Measurements from ENCODE around the gene RGS6.

Gene RGS6

DNA sequence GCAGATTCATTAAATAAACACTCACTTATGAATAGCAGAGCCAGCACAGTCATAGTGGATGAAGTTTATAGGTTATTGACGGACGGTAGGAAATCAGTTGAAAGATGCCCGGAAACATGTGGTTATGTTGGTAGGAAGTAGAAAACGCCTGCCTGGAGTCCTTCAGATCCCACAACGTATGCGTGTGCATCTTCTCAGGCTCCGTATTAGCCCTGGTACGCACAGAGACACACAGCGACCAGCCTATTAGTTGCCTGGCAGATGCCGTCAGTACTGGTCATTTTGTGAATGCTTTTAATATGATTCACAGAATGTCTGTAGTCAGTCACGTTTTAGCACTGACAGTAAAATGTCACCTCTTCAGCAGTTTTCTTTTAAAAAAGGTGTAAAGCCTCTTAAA, 196.4 kb downstream of the RGS6 start:
- Histone ChIP-seq H3K4me3 (ENCODE audit: low read length) (no peak overlapping the region), H3K27ac (ENCODE audit: low read length) (no peak overlapping the region), H3K27me3 (ENCODE audit: insufficient read depth, low read length) (no peaks in the 10 kb centered on the region), H3K4me1 (ENCODE audit: insufficient read depth, low read length) (no peaks in the 10 kb centered on the region), H3K9ac (ENCODE audit: low read depth, low read length) (no peak overlapping the region), H3K9me3 (ENCODE audit: insufficient read depth, low read depth, low read length) (no peaks in the 10 kb centered on the region), H3K36me3 (ENCODE audit: insufficient read depth, low read depth, low read length) (no peaks in the 10 kb centered on the region)

DNA sequence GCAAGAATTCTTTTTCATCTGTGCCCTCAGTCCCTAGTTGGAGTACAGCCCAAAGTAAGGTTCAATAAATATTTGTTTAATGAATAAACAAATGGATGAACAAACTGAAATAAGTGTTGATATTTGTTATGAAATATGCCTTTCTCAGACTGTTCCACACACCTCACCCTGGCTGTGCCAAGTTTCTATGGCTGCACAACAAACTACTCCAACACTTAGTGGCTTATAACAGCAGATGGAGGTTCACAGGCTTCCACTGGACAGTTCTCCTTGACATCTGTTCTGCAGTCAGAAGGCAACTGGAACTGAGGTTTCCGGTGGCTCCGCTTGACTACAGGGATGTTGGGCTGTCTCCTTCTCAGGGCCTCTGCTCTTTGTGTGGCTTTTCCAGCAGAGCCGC, 197.1 kb downstream of the RGS6 start:
- H3K4me1 ChIP-seq (ENCODE audit: insufficient read depth, low read length), result no peaks in the 10 kb centered on the region
- H3K9me3 ChIP-seq (ENCODE audit: insufficient read depth, low read depth, low read length), result no peaks in the 10 kb centered on the region
- no peak overlapping the region for H3K9ac ChIP-seq (ENCODE audit: low read depth, low read length)
- H3K27ac ChIP-seq (ENCODE audit: low read length), result no peak overlapping the region
- no peaks in the 10 kb centered on the region for H3K27me3 ChIP-seq (ENCODE audit: insufficient read depth, low read length)
- H3K36me3 ChIP-seq (ENCODE audit: insufficient read depth, low read depth, low read length), result no peaks in the 10 kb centered on the region
- no peak overlapping the region for H3K4me3 ChIP-seq (ENCODE audit: low read length)

DNA sequence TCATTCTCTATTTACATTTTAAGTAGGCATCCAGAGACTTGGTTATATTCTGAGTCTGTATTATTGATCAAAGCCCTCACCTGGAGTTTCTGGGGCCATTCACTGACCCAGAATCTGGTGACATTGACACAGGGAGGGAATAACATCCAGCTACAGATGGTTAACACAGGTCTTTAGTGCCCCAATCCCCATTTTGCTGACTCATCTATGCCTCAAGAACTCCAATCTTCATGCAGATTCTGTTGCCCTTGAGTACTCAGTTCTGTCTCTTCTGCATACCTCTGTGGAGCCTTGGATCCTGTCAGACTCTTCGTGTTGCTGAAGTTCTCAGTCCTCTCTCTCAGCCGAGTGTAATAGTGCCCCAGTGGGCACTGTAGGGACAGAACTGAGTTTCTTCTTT, 208.9 kb downstream of the RGS6 start:
- Histone ChIP-seq H3K27ac (ENCODE audit: low read length) (no peak overlapping the region), H3K9ac (ENCODE audit: low read depth, low read length) (no peak overlapping the region), H3K9me3 (ENCODE audit: insufficient read depth, low read depth, low read length) (no peaks in the 10 kb centered on the region; the same call in 1 of the 2 replicates), H3K4me3 (ENCODE audit: low read length) (no peak overlapping the region), H3K4me1 (ENCODE audit: insufficient read depth, low read length) (no peaks in the 10 kb centered on the region), H3K36me3 (ENCODE audit: insufficient read depth, low read depth, low read length) (no peaks in the 10 kb centered on the region), H3K27me3 (ENCODE audit: insufficient read depth, low read length) (no peaks in the 10 kb centered on the region)

DNA sequence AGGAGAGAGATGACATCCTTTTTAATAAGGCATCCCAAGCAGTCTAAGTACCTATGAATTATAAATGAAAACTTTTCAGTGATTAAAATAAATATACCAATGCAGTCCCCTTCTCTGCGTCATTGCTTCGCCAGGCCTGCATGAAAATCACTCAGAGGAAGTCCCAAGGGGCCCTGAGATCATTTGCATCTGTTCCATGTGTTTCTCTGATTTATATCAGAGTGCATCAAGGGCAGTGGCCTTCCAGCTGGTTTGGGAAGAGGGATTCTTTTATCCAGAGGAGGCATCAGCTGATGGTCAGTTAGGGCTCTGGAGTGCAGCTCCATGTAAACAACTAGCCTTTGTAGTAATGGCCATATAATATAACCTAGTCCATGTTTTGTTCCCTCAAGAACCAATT, 210.1 kb downstream of the RGS6 start:
- Histone ChIP-seq H3K36me3 (ENCODE audit: insufficient read depth, low read depth, low read length) (no peaks in the 10 kb centered on the region), H3K27me3 (ENCODE audit: insufficient read depth, low read length) (no peaks in the 10 kb centered on the region), H3K4me1 (ENCODE audit: insufficient read depth, low read length) (no peaks in the 10 kb centered on the region), H3K9ac (ENCODE audit: low read depth, low read length) (no peak overlapping the region), H3K9me3 (ENCODE audit: insufficient read depth, low read depth, low read length) (no peaks in the 10 kb centered on the region; the same call in 1 of the 2 replicates), H3K27ac (ENCODE audit: low read length) (no peak overlapping the region), H3K4me3 (ENCODE audit: low read length) (no peak overlapping the region)

DNA sequence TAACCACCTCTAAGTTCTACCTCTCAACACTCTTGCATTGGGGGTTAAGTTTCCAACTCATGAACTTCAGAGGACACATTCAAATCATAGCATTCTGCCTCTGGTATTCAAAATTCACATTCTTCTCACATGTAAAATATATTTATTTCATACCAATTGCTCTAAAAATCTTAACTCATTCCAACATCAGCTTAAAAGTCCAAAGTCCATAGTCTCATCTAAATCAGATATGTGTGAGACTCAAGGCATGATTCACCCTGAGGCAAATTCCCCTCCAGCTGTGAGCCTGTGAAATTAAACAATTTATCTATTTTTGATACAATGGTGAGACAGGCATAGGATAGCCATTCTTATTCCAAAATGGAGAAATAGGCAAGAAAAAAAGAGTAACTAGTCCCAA, 214.0 kb downstream of the RGS6 start:
- Histone ChIP-seq H3K27ac (ENCODE audit: low read length) (no peak overlapping the region), H3K9me3 (ENCODE audit: insufficient read depth, low read depth, low read length) (no peaks in the 10 kb centered on the region), H3K36me3 (ENCODE audit: insufficient read depth, low read depth, low read length) (no peaks in the 10 kb centered on the region), H3K4me1 (ENCODE audit: insufficient read depth, low read length) (no peaks in the 10 kb centered on the region), H3K27me3 (ENCODE audit: insufficient read depth, low read length) (no peaks in the 10 kb centered on the region), H3K4me3 (ENCODE audit: low read length) (no peak overlapping the region), H3K9ac (ENCODE audit: low read depth, low read length) (no peak overlapping the region)

DNA sequence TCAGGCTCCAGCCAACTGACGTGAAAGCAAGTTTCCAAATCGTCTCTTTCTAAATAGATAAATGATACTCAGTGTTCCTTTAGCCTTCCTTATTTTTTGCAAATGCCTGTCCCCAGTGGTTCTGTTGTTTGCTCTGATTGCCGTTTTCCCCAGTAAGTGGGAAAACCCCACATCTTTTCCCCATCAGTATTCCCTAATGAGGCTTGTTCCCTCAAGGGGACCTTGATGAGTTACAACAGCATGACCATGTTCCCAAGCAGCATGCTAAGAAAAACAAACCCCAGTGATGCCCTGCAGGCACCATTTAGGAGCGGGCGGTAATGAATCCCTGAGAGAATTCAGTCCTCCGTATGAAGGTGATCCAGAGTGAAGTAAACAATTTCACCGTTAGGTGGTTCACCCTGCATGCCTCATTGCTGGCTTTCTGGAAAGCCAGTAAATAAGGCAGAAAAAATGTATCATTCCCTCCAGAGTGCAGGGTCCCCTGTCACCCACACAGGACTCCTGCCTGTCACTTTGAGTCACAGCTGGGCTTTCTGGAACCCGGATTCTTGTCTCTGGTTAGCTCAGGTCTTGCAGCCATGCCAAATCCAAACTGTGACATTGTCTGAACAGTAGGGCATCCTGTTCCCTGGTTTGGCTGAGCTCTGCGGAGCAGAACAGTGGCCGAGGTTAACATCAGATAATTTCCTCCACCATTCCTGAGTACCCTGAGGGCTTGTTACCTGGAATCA, 222.6 kb downstream of the RGS6 start:
- no peak overlapping the region for H3K4me3 ChIP-seq (ENCODE audit: low read length)
- no peaks in the 10 kb centered on the region for H3K27me3 ChIP-seq (ENCODE audit: insufficient read depth, low read length)
- peaks cover 8% of the 10 kb centered on the region; the same call in 1 of the 2 replicates for H3K9me3 ChIP-seq (ENCODE audit: insufficient read depth, low read depth, low read length)
- H3K27ac ChIP-seq (ENCODE audit: low read length), result no peak overlapping the region
- H3K36me3 ChIP-seq (ENCODE audit: insufficient read depth, low read depth, low read length), result no peaks in the 10 kb centered on the region
- no peaks in the 10 kb centered on the region; the same call in 1 of the 2 replicates for H3K4me1 ChIP-seq (ENCODE audit: insufficient read depth, low read length)
- H3K9ac ChIP-seq (ENCODE audit: low read depth, low read length), result no peak overlapping the region

DNA sequence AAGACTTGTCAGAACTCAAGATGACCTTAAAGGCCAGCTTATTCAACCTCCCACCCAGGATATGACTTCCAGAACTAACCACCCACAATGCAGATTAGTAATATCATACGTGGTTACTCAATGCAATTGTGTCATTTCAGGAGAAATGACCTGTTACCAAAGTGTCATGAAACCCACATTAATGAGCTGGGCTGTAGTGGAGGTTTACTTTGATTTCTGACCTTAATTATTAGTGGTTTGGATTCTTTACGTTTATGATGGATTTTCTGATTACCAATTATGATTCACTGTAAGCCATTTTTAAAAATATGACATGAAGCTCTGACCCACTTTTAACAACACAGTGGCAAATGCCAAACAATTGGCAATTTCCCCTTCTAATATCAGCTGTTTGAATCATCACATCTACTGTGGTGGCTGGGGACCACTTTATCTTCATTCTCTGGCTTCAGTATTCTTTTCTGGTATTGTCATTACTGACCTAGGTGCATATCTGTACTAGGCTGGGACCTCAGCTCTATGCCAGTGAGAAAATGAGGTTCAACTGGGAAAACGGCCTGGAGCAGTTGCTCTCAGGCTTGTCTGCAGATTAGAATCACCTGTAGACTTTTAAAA, 223.3 kb downstream of the RGS6 start:
- Histone ChIP-seq H3K27ac (ENCODE audit: low read length) (no peak overlapping the region), H3K36me3 (ENCODE audit: insufficient read depth, low read depth, low read length) (no peaks in the 10 kb centered on the region), H3K27me3 (ENCODE audit: insufficient read depth, low read length) (no peaks in the 10 kb centered on the region), H3K4me1 (ENCODE audit: insufficient read depth, low read length) (no peaks in the 10 kb centered on the region; the same call in 1 of the 2 replicates), H3K9ac (ENCODE audit: low read depth, low read length) (no peak overlapping the region), H3K9me3 (ENCODE audit: insufficient read depth, low read depth, low read length) (peaks cover 8% of the 10 kb centered on the region; the same call in 1 of the 2 replicates), H3K4me3 (ENCODE audit: low read length) (no peak overlapping the region)

DNA sequence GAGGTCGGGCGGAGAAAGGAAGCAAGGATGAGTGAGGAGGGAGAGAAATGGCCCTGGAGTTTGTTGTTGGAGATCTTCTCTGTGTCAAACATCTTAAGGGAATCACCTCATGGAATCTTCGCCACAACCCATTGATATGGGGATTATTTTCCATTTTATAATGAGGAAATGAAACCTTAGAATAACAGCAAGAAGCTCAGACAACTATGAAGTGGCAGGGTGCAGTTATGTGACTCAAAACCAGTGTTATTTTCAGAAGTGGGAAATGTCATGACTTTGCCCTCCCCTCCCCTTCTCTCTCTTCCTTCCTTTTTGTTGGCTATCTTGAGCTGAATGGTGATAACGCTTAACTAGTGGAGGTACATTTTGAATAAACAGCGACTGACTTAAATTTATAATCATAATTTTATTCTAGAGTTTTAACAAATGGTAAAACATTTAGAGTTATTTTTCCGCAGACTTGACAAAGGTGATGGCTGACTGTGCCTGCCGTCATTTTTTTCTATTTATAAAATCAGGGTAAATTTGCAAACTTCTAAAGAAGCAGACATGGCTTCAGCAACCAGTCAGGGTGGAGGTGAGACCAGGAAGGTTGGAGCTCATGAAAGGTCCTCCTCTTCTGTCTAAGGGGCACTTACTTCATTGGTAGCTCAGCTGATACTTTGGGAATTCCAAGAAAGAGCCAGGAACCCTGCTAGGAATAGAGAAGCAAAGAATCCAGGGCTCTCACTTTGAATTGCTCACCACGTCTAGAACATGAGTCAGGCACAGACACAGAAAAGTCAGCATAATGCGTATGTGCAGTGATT, 232.4 kb downstream of the RGS6 start:
- H3K27ac ChIP-seq (ENCODE audit: low read length), result no peak overlapping the region
- H3K36me3 ChIP-seq (ENCODE audit: insufficient read depth, low read depth, low read length), result no peaks in the 10 kb centered on the region
- H3K4me3 ChIP-seq (ENCODE audit: low read length), result no peak overlapping the region
- peaks cover 5% of the 10 kb centered on the region; the same call in 1 of the 2 replicates for H3K4me1 ChIP-seq (ENCODE audit: insufficient read depth, low read length)
- H3K9ac ChIP-seq (ENCODE audit: low read depth, low read length), result no peak overlapping the region
- H3K27me3 ChIP-seq (ENCODE audit: insufficient read depth, low read length), result no peaks in the 10 kb centered on the region
- H3K9me3 ChIP-seq (ENCODE audit: insufficient read depth, low read depth, low read length), result no peaks in the 10 kb centered on the region

DNA sequence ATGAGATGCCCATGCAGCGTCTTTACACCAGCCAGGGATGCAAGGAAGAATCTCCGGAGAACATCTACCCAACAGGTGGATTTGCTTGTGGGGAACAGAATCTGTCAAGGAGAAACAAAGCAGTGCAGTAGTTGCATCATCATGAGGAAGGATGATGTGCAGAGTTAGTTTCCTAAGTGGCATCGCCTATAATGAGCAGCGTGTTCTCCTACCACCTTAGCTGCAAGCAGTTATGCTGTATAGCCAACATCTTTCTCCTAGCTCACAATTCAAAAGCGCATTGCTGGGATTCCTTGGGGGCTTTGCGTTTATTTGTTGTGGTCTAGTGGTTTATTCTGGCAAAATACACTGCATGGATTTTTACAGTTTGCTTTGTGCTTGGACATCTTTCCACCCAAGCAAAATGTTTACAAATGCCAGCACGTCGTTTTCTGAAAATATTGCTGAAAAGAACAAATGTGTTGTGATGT, 233.0 kb downstream of the RGS6 start:
- Histone ChIP-seq H3K36me3 (ENCODE audit: insufficient read depth, low read depth, low read length) (no peaks in the 10 kb centered on the region), H3K4me3 (ENCODE audit: low read length) (no peak overlapping the region), H3K9me3 (ENCODE audit: insufficient read depth, low read depth, low read length) (no peaks in the 10 kb centered on the region), H3K27me3 (ENCODE audit: insufficient read depth, low read length) (no peaks in the 10 kb centered on the region), H3K27ac (ENCODE audit: low read length) (no peak overlapping the region), H3K4me1 (ENCODE audit: insufficient read depth, low read length) (peaks cover 5% of the 10 kb centered on the region; the same call in 1 of the 2 replicates), H3K9ac (ENCODE audit: low read depth, low read length) (no peak overlapping the region)

DNA sequence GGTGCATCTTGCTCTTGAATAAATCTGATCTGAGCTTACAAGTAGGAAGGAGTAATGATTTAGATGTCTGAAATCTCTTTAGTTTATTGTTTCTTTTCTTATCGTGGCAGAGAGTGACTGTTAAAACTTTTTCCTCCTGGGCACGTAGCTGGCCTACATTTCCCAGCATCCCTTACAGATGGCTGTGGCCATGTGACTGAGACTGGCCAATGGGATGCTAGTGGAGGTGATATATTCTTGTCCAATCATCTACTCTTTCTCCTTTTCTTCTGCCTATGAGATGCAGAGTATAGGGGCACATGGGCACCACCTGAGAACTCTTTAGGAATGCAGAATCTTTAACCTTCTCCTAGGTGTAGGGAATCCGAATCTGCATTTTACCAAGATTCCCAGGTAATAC, 237.3 kb downstream of the RGS6 start:
- Histone ChIP-seq H3K36me3 (ENCODE audit: insufficient read depth, low read depth, low read length) (no peaks in the 10 kb centered on the region), H3K9me3 (ENCODE audit: insufficient read depth, low read depth, low read length) (no peaks in the 10 kb centered on the region), H3K27me3 (ENCODE audit: insufficient read depth, low read length) (no peaks in the 10 kb centered on the region), H3K9ac (ENCODE audit: low read depth, low read length) (no peak overlapping the region), H3K4me3 (ENCODE audit: low read length) (no peak overlapping the region), H3K4me1 (ENCODE audit: insufficient read depth, low read length) (no peaks in the 10 kb centered on the region), H3K27ac (ENCODE audit: low read length) (no peak overlapping the region)

DNA sequence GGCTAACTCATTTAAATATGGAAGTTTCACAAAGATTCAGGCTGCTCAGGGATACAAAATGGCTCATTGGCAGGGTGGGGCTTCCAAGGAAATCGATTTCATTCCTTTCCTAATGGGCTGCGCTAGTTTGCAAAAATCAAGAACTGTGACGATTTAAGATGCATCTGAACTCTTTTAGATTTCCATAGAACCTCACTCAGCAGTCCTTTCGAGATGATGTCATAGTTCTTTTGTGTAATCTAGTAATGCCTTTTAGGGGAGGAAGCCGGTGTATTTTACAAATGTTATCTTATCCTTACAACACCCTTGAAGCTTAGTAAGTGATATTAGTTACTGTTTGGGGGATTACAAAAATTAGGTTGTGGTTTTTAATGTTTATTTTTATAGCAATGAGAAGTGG, 239.8 kb downstream of the RGS6 start:
- Histone ChIP-seq H3K9me3 (ENCODE audit: insufficient read depth, low read depth, low read length) (no peaks in the 10 kb centered on the region), H3K27me3 (ENCODE audit: insufficient read depth, low read length) (no peaks in the 10 kb centered on the region), H3K9ac (ENCODE audit: low read depth, low read length) (no peak overlapping the region), H3K4me3 (ENCODE audit: low read length) (no peak overlapping the region), H3K36me3 (ENCODE audit: insufficient read depth, low read depth, low read length) (no peaks in the 10 kb centered on the region), H3K27ac (ENCODE audit: low read length) (no peak overlapping the region), H3K4me1 (ENCODE audit: insufficient read depth, low read length) (no peaks in the 10 kb centered on the region)

Data from iPS-20b (cell line).